CD4-positive, alpha-beta T cell treated with Interleukin-17A for 4 hours (primary cell): ENCODE data around the gene DDX51.

ENCODE experiments used
- DNase-seq: peaks from one replicate; pipeline ENCODE4 v3.0.0-alpha.2; 2020; ENCODE audit warnings: mixed read lengths

The DDX51 gene

GRCh38 chr12:132144115-132144809, at the start of gene DDX51, which contains the start of gene NOC4L:
DDX51 (minus strand) TSS chr12:132144319; CDS start chr12:132144296, 23 bp downstream.
NOC4L (plus strand) TSS chr12:132144457; CDS start chr12:132144489, 32 bp downstream.
- DNase-seq = peak; percentile 95

- no peak for DNase-seq
Observed at GRCh38 chr12:132191715-132192553, 47.8 kb upstream of the DDX51 start.

GRCh38 chr12:132190834-132191500, 46.8 kb upstream of the DDX51 start:
- no peak for DNase-seq

GRCh38 chr12:132190012-132190755, 46.1 kb upstream of the DDX51 start:
- DNase-seq = no peak

- DNase-seq = peak; percentile 98
Observed at GRCh38 chr12:132189378-132190011, 45.4 kb upstream of the DDX51 start.

GRCh38 chr12:132188916-132189325, 44.8 kb upstream of the DDX51 start:
- DNase-seq = peak; percentile 20

GRCh38 chr12:132188451-132188901, 44.4 kb upstream of the DDX51 start:
- no peak for DNase-seq

- no peak for DNase-seq
Observed at GRCh38 chr12:132187646-132188450, 43.7 kb upstream of the DDX51 start.

- DNase-seq = peak; percentile 33
Observed at GRCh38 chr12:132186857-132187620, 42.9 kb upstream of the DDX51 start.

- no peak for DNase-seq
Observed at GRCh38 chr12:132186208-132186856, 42.2 kb upstream of the DDX51 start.

GRCh38 chr12:132185705-132186104, 41.6 kb upstream of the DDX51 start:
- peak; percentile 58 for DNase-seq

GRCh38 chr12:132182711-132183365, 38.7 kb upstream of the DDX51 start:
- no peak for DNase-seq

- DNase-seq = no peak
Observed at GRCh38 chr12:132182206-132182710, 38.1 kb upstream of the DDX51 start.

- DNase-seq = no peak
Observed at GRCh38 chr12:132181570-132182200, 37.6 kb upstream of the DDX51 start.

GRCh38 chr12:132180648-132181546, 36.8 kb upstream of the DDX51 start:
- DNase-seq = no peak

GRCh38 chr12:132179431-132180362, 35.6 kb upstream of the DDX51 start:
- no peak for DNase-seq
